HepG2 (cell line): ENCODE data around the gene NOL11. TPM values are rescaled to one million over a fixed set of nuclear protein-coding genes. Genes with fewer than 3 reads are reported as not detected.

Source experiments
- ATAC-seq: fragments of 200-7000 bp; cut with Tn5 transposase; 3 replicates; pipeline ENCODE4 v1.9.1; 2020; ENCODE audit warnings: mild to moderate bottlenecking, moderate library complexity
- BruUV-seq: library from RNA; stranded (reverse); fragments of 400-500 nt; replicated peaks from 2 replicates; lab custom pipeline; 2021; lab: Mats Ljungman, UMichigan
- CTCF ChIA-PET: fragments of 300-600 bp; formaldehyde crosslinking; extraction: SDS; loops from one replicate; lab custom pipeline; 2021; ENCODE audit warnings: low total read pairs, inconsistent platforms, low intra/inter-chr PET ratio; lab: Yijun Ruan, JAX
- POLR2A ChIA-PET: fragments of 350-600 bp; sonication (Branson Sonifier 250); formaldehyde crosslinking; loops from one replicate; lab custom pipeline; 2020; ENCODE audit warnings: antibody characterized with exemption, inconsistent platforms; lab: Yijun Ruan, JAX
- DNase-seq: peaks from one replicate; pipeline ENCODE4 v3.0.0-alpha.2; 2015; ENCODE audit warnings: low spot score
- FAIRE-seq: peaks from 3 replicates; lab custom pipeline; 2011; peaks lifted over from hg19 to GRCh38; lab: Jason Lieb, UNC
- H2AFZ ChIP-seq: one replicate; pipeline ENCODE4 v1.6.1; 2011; ENCODE audit warnings: low read length, inconsistent platforms
- H3K27ac ChIP-seq: fragments of 300-600 bp; 3 replicates; pipeline ENCODE4 v1.8.0; 2011; ENCODE audit warnings: mixed run types, mild to moderate bottlenecking, mixed read lengths, low read length, inconsistent platforms; ENCODE audit not compliant: insufficient read depth; ENCODE audit errors: extremely low read length
- H3K27me3 ChIP-seq, 2 experiments: fragments of 200-600 bp in 1 of 2; 2 replicates in 1 of 2; 3 replicates in 1 of 2; pipeline versions ENCODE4 v1.6.0 to v1.8.0; 2011; ENCODE audit warnings: low read length in 2 of 2, mild to moderate bottlenecking in 2 of 2, moderate library complexity in 2 of 2, inconsistent platforms in 1 of 2; ENCODE audit not compliant: insufficient read depth in 2 of 2, control insufficient read depth in 1 of 2
- H3K36me3 ChIP-seq, 2 experiments: fragments of 200-600 bp in 1 of 2; replicated peaks in 1 of 2; 2 replicates in 1 of 2; 3 replicates in 1 of 2; pipeline versions ENCODE4 v1.5.1 to v1.8.0; 2011; ENCODE audit warnings: low read length in 2 of 2, inconsistent platforms in 1 of 2; ENCODE audit not compliant: insufficient read depth in 2 of 2, control insufficient read depth in 1 of 2
- H3K4me1 ChIP-seq: 2 replicates; pipeline ENCODE4 v1.5.1; 2012; ENCODE audit warnings: low read length, inconsistent platforms; ENCODE audit not compliant: insufficient read depth
- H3K4me2 ChIP-seq: 2 replicates; pipeline ENCODE4 v1.6.0; 2011; ENCODE audit warnings: low read depth, low read length, inconsistent platforms
- H3K4me3 ChIP-seq, 3 experiments: fragments of 200-600 bp in 1 of 3; sonication (generic), shearing (Covaris generic) in 1 of 3; replicated peaks in 1 of 3; 2 replicates each; pipeline ENCODE4 v1.5.1; 2011 to 2016; ENCODE audit warnings: low read length in 3 of 3, inconsistent platforms in 2 of 3, low read depth in 2 of 3, mild to moderate bottlenecking in 2 of 3, control low read depth in 1 of 3, mixed read lengths in 1 of 3; ENCODE audit not compliant: insufficient read depth in 1 of 3
- H3K79me2 ChIP-seq: one replicate; pipeline ENCODE4 v1.6.1; 2011; ENCODE audit warnings: low read length, inconsistent platforms; ENCODE audit not compliant: insufficient read depth
- H3K9ac ChIP-seq: 2 replicates; pipeline ENCODE4 v1.6.0; 2011; ENCODE audit warnings: mild to moderate bottlenecking, low read depth, low read length, inconsistent platforms; ENCODE audit not compliant: insufficient read depth
- H3K9me3 ChIP-seq: 2 replicates; pipeline ENCODE4 v1.5.1; 2012; ENCODE audit warnings: mild to moderate bottlenecking, low read length
- H4K20me1 ChIP-seq: 2 replicates; pipeline ENCODE4 v1.6.0; 2011; ENCODE audit warnings: inconsistent platforms, mild to moderate bottlenecking, low read length, moderate library complexity; ENCODE audit not compliant: insufficient read depth
- EED ChIP-seq: sonication (generic); formaldehyde crosslinking; IDR thresholded peaks from 2 replicates; pipeline ENCODE4 v1.5.0; 2020; ENCODE audit warnings: mild to moderate bottlenecking, missing genetic modification reagents
- MAFF ChIP-seq: IDR thresholded peaks from 2 replicates; pipeline ENCODE4 v1.6.1; 2011; ENCODE audit warnings: low read depth, low read length, improper control_type of control experiment
- MED8 ChIP-seq: sonication (generic); formaldehyde crosslinking; IDR thresholded peaks from 2 replicates; pipeline ENCODE4 v1.8.1; 2023; ENCODE audit warnings: mild to moderate bottlenecking, missing genetic modification reagents; ENCODE audit not compliant: insufficient replicate concordance
- NR2F2 ChIP-seq: IDR thresholded peaks from 2 replicates; pipeline ENCODE4 v1.6.1; 2012; ENCODE audit warnings: low read depth, inconsistent platforms, borderline replicate concordance
- NR3C1 ChIP-seq: sonication (generic); formaldehyde crosslinking; IDR thresholded peaks from 2 replicates; pipeline ENCODE4 v1.4.0; 2020; ENCODE audit warnings: missing genetic modification reagents
- RBM39 ChIP-seq: fragments of 200-400 bp; formaldehyde crosslinking; IDR thresholded peaks from one replicate; pipeline ENCODE4 v1.6.1; 2018; ENCODE audit warnings: antibody characterized with exemption, mild to moderate bottlenecking, low read depth, low read length; ENCODE audit not compliant: poor library complexity, severe bottlenecking
- SATB2 ChIP-seq: sonication (generic); formaldehyde crosslinking; IDR thresholded peaks from 2 replicates; pipeline ENCODE4 v1.5.0; 2020; ENCODE audit warnings: missing genetic modification reagents
- TCF7L2 ChIP-seq: IDR thresholded peaks from 2 replicates; pipeline ENCODE4 v1.6.1; 2011; ENCODE audit warnings: mild to moderate bottlenecking, low read depth, low read length, moderate library complexity
- TGIF2 ChIP-seq: IDR thresholded peaks from 2 replicates; pipeline ENCODE4 v1.6.1; 2016; ENCODE audit warnings: control low read depth, missing compliant biosample characterization
- ZFAT ChIP-seq: sonication (generic); formaldehyde crosslinking; conservative IDR thresholded peaks from 2 replicates; pipeline ENCODE4 v1.8.1; 2023; ENCODE audit warnings: missing genetic modification reagents, inconsistent platforms
- ZKSCAN8 ChIP-seq: IDR thresholded peaks from 2 replicates; pipeline ENCODE4 v1.6.1; 2016; ENCODE audit warnings: borderline replicate concordance, missing genetic modification reagents, missing compliant biosample characterization
- ZNF101 ChIP-seq: sonication (generic); formaldehyde crosslinking; IDR thresholded peaks from 2 replicates; pipeline ENCODE4 v1.4.0; 2020; ENCODE audit warnings: mild to moderate bottlenecking, low read depth, missing genetic modification reagents, borderline replicate concordance
- ZNF274 ChIP-seq: sonication (generic); formaldehyde crosslinking; IDR thresholded peaks from 2 replicates; pipeline ENCODE4 v1.5.1; 2020; ENCODE audit warnings: mild to moderate bottlenecking, missing genetic modification reagents
- ZNF281 ChIP-seq: sonication (generic); formaldehyde crosslinking; IDR thresholded peaks from 2 replicates; pipeline ENCODE4 v1.4.0; 2020; ENCODE audit warnings: missing genetic modification reagents, borderline replicate concordance
- ZNF282 ChIP-seq: fragments of 450-650 bp; IDR thresholded peaks from 2 replicates; pipeline ENCODE4 v1.6.1; 2018; ENCODE audit not compliant: partially characterized antibody
- ZNF296 ChIP-seq: sonication (generic); formaldehyde crosslinking; conservative IDR thresholded peaks from 2 replicates; pipeline ENCODE4 v1.5.0; 2020; ENCODE audit warnings: mild to moderate bottlenecking, missing genetic modification reagents
- ZNF343 ChIP-seq: sonication (generic); formaldehyde crosslinking; IDR thresholded peaks from 2 replicates; pipeline ENCODE4 v1.4.0; 2020; ENCODE audit warnings: mild to moderate bottlenecking, missing genetic modification reagents
- ZNF549 ChIP-seq: sonication (generic); formaldehyde crosslinking; IDR thresholded peaks from 2 replicates; pipeline ENCODE4 v1.5.0; 2020; ENCODE audit warnings: missing genetic modification reagents
- WGBS: methylation state at CpG from one replicate; pipeline ENCODE4 v1.1.6; 2017; ENCODE audit warnings: low lambda C conversion rate; 5-methylcytosine and 5-hydroxymethylcytosine counted together
- in situ Hi-C: cut with HindIII; loops from 2 replicates; pipeline ENCODE4 v1.10.0; 2017; ENCODE audit warnings: low pct_unique_long_range_greater_than_20kb; ENCODE audit not compliant: extremely low pct_ligation_motif_present
- intact Hi-C: fragments of 100-400 bp; cut with micrococcal nuclease; formaldehyde crosslinking; loops from one replicate; pipeline ENCODE4 v1.10.0; 2022; ENCODE audit not compliant: unreplicated experiment
- polyA plus RNA-seq, 8 experiments: library from polyadenylated mRNA; depleted of rRNA in 3 of 8; stranded (reverse) in 7 of 8; unstranded in 1 of 8; fragments of >200 nt; fragmentation: Illumina TruSeq in 4 of 8; extraction: Trizol in 4 of 8; gene quantifications; 2 replicates each; pipeline versions ENCODE4 v1.2.1 to v1.2.3, GENCODE V29; 2011 to 2016; ENCODE audit warnings: low read depth in 4 of 8, missing spikeins in 1 of 8, mixed read lengths in 1 of 8; ENCODE audit not compliant: insufficient read depth in 1 of 8
- total RNA-seq, 5 experiments: library from RNA; depleted of rRNA; stranded (reverse); fragments of >200 nt; fragmentation: Illumina TruSeq; extraction: Trizol; gene quantifications; 2 replicates each; pipeline ENCODE4 v1.2.3, GENCODE V29; 2016; ENCODE audit warnings: low read depth in 1 of 5
- TF ChIP-seq, protein P1 (sequence below): fragments of 450-650 bp; IDR thresholded peaks from 2 replicates; pipeline ENCODE4 v1.6.1; 2017

The NOL11 gene
- total and polyA plus RNA-seq, 2 of the 13 experiments (the other 11 are each of a cell fraction or from before 2014, with no cell fraction given): 45.8 to 124 TPM

GRCh38 chr17:67700037-67700724 is 17.6 kb upstream of the NOL11 start:
- CTCF ChIA-PET: no interaction called here
- POLR2A ChIA-PET: interaction anchor here (1.4 kb wide), 1 partner anchor 9 kb away, joined by 3 read pairs; no protein-coding TSS in a partner anchor
- WGBS: 56% methylated on average over 5 of the region's 5 CpGs
- TF ChIP-seq ZNF101 (CRISPR knock-in tag) (no peak), MED8 (CRISPR knock-in tag) (no peak), ZNF274 (CRISPR knock-in tag) (no peak), TCF7L2 (no peak), ZNF343 (CRISPR knock-in tag) (no peak), ZNF282 (no peak), TGIF2 (no peak), MAFF (no peak), ZNF549 (CRISPR knock-in tag) (no peak), SATB2 (no peak), RBM39 (no peak), NR2F2 (no peak), ZFAT (CRISPR knock-in tag) (no peak), EED (CRISPR knock-in tag) (no peak), ZNF296 (CRISPR knock-in tag) (no peak), ZKSCAN8 (CRISPR knock-in tag) (no peak), NR3C1 (CRISPR knock-in tag) (no peak), ZNF281 (no peak)
- TF ChIP-seq, protein P1, sequence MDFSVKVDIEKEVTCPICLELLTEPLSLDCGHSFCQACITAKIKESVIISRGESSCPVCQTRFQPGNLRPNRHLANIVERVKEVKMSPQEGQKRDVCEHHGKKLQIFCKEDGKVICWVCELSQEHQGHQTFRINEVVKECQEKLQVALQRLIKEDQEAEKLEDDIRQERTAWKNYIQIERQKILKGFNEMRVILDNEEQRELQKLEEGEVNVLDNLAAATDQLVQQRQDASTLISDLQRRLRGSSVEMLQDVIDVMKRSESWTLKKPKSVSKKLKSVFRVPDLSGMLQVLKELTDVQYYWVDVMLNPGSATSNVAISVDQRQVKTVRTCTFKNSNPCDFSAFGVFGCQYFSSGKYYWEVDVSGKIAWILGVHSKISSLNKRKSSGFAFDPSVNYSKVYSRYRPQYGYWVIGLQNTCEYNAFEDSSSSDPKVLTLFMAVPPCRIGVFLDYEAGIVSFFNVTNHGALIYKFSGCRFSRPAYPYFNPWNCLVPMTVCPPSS: no peak

More at GRCh38 chr17:67700037-67700724, 17.6 kb upstream of the NOL11 start:
- in situ Hi-C loops (no loop called here), intact Hi-C loops (no loop called here)
- Histone ChIP-seq H3K9ac (no peak overlapping the region), H3K4me1 (0 out of 2 replicates have a peak, but pooled peaks cover 7% of the 10 kb centered on the region), H3K4me3 (no peak overlapping the region), H3K79me2 (no peaks in the 10 kb centered on the region), H4K20me1 (no peaks in the 10 kb centered on the region), H3K27ac (no peak overlapping the region), H3K4me2 (no peak overlapping the region), H2AFZ (no peak overlapping the region), H3K9me3 (no peaks in the 10 kb centered on the region), H3K27me3 (no peaks in the 10 kb centered on the region), H3K36me3 (no peaks in the 10 kb centered on the region)
- no TSS peak for BruUV-seq
- ATAC-seq: no peak
- DNase-seq: no peak
- no peak for FAIRE-seq
